ENCODE measurements around the gene OPCML. TPM values are rescaled to one million over a fixed set of nuclear protein-coding genes. Genes with fewer than 3 reads are reported as not detected.

OPCML gene
- total RNA-seq = 0.19 and 0.58 TPM in 2 replicates

DNA sequence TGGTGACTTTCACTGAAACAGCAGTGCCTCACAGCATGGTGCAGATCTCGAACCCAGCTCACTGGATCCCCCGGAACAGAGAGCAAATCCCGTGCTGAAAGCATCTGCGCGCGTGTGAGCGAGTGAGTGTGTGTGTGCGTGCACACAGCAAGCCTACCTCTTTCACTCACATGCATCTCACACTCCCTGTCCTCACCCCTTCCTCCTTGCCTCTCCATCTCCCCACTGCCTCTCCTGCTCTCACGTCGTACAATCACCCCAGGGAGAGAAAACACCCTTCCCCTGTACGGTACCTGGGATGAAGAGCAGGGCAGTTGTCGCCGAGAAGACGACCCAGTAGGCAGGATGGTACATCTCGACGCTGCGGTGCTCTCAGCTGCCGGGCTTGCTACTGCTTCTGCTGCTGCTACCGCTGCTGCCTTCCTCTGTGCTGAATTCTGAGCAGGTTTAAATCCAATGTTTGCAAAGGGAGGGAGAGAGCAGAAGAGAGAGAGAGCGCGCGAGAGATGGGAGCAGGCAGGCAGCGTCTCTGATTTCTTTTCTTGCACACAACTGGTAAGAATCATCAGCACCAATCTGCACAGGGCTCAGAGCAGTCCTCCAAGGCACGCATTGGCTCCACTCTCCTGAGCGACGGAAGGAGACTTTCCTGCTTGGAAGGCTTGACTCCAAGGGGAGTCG is at the start of gene OPCML:
Gene OPCML, minus strand, starts transcription at position 531 of the 681 bp plus-strand sequence.
- no peak for DNase-seq (ENCODE audit: extremely low read depth, low read depth, low spot score)

- no peak for DNase-seq (ENCODE audit: extremely low read depth, low read depth, low spot score)
These were observed 48.8 kb upstream of the OPCML start for GRCh38 chr11:133581091-133581490.

DNA sequence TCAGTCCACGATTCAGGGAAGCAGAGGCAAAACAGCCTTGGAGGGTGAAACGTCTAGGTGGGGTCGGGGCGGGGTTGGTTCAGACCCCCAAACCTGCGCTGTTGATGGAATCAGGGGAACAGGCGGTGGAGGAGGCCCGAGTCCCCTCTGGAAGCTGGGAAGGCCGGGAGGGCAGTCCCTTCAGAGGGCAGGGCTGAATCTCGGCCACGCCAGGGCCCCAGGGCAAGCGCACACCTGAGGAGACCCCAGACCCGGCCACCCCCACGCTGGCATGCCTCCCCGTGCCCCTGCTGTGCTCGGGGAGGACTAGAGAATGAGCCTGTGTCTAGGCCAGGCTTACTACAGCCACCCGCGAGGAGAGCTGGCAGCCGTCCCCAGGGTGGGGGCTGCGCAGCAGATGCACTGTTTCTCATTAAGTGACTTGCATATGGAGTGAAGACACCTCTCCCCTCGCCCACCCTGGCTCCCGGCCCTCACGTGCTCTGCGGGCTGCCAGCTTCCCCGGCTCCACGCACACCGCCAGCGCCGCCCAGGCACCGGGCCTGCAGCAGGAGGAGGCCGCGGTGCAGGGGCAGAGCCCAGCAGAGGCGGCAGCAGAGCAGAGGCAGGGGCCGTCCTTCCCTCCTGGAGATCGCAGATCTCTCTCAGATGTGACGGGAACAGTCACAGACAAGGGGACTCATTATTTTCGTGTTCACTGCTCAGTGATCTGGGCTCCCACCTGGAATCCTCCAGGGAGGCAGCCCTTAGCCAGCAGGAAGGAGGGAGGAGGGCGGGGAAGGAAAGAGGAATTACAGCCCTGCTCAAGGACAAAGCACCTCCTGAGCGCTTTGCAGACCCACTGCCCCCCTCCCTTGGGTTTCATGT is 47.1 kb upstream of the OPCML start:
- no peak for DNase-seq (ENCODE audit: extremely low read depth, low read depth, low spot score)

- no peak for DNase-seq (ENCODE audit: extremely low read depth, low read depth, low spot score)
These were observed 45.1 kb upstream of the OPCML start for GRCh38 chr11:133577403-133577802.

GRCh38 chr11:133576351-133576750 is 44.0 kb upstream of the OPCML start:
- no peak for DNase-seq (ENCODE audit: extremely low read depth, low read depth, low spot score)

DNA sequence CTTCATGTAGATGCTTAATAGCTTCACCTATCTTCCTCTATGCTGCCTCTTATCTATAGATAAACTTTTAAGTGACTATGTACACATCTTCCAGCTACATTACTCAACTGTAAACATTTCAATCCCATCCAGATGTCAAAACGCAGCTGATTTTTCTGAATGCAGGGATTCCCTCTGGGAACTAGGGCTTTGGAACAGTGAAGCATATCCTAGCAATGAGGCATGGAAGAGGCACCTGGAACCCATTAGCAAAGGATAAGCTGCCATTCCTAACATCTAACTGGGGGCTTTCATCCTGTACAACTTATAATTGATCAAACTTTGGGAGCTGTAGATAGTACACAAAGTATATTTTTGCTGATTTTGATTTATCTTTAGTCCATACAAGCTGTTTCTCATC is 40.8 kb upstream of the OPCML start:
- DNase-seq (ENCODE audit: extremely low read depth, low read depth, low spot score) = no peak

GRCh38 chr11:133570376-133570775 is 38.1 kb upstream of the OPCML start:
- DNase-seq (ENCODE audit: extremely low read depth, low read depth, low spot score) = no peak

- DNase-seq (ENCODE audit: extremely low read depth, low read depth, low spot score) = no peak
These were observed 31.3 kb upstream of the OPCML start for GRCh38 chr11:133563505-133564025.

DNA sequence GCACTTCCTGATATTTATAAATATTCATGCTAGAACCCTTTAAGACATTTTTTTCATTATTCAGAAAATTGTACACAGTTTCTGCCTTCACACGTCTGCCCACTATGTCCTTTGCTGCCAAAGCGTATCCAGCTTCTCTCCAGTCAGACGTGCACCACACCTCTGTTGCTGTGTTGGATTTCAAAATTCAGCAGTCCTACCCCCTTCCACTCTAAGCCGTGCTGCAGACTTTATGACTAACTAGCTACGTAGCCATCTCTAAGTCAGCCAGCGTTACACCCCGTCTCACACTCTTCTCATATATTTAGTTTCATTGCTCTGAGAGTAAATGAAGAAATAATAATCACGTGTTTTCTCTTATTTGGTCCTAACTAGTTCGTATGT is 28.2 kb upstream of the OPCML start:
- DNase-seq (ENCODE audit: extremely low read depth, low read depth, low spot score) = no peak

- no peak for DNase-seq (ENCODE audit: extremely low read depth, low read depth, low spot score)
These were observed 27.7 kb upstream of the OPCML start for GRCh38 chr11:133559833-133560471.

DNA sequence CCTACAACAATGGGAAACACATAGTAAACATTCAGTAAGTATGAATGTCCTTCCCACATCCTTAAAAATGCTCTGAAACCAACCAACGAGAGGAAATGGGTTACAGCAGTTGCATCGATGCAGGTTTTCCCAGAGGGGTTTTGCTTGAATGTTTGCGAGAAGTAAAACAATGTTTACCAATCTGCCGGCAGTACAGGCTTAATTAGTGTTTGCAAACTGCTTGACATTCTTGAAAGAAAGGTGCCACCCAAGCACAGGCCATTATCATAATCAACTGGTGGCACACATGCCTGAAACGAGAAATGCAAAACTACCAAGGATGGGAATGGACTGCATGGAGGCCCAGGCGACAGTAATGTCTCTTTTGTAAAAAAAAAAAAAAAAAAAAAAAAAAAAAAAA is 27.1 kb upstream of the OPCML start:
- no peak for DNase-seq (ENCODE audit: extremely low read depth, low read depth, low spot score)

DNA sequence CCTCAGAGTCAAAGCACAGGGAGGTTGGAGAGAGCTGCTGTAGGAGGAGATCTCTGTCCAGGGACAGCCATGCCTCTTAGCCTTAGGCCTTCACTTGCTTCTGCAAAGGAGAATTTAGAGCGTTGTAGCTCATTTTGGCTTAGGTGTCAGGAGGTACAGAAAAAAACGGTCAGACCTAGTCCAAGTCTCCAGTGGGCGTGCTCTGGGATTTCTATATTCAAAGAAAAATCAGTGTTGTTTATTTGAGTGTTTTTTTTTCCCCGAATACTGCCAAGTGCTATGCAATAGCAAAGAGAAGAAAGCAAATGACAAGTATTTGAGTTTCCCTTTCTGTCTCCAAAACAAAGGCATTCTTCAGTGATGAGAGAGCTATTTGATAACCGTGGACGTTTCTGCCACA is 22.7 kb upstream of the OPCML start:
- DNase-seq (ENCODE audit: extremely low read depth, low read depth, low spot score) = no peak

GRCh38 chr11:133553885-133554740 is 21.8 kb upstream of the OPCML start:
- DNase-seq (ENCODE audit: extremely low read depth, low read depth, low spot score) = no peak

GRCh38 chr11:133552938-133553337 is 20.6 kb upstream of the OPCML start:
- no peak for DNase-seq (ENCODE audit: extremely low read depth, low read depth, low spot score)

GRCh38 chr11:133551064-133551463 is 18.8 kb upstream of the OPCML start:
- no peak for DNase-seq (ENCODE audit: extremely low read depth, low read depth, low spot score)

DNA sequence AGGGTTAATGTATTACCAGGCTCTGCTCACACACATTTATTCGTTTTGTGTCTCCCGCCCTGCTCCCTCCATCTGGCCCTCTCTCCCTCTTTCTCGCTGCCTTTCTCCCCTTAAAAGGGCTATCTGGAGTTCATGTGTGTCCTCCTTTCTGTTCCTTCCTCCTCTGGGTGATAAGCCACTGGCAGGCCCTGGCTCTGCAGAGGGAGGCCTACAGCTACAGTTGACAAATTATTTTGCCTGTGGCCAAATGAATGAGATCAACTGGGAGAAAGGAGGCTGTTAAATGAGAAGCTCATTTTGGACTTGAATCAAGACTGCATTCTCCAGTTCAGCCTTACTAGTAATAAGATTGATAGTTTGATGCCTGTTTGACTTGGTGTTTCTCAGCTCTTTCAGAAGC is 17.5 kb upstream of the OPCML start:
- DNase-seq (ENCODE audit: extremely low read depth, low read depth, low spot score) = no peak

DNA sequence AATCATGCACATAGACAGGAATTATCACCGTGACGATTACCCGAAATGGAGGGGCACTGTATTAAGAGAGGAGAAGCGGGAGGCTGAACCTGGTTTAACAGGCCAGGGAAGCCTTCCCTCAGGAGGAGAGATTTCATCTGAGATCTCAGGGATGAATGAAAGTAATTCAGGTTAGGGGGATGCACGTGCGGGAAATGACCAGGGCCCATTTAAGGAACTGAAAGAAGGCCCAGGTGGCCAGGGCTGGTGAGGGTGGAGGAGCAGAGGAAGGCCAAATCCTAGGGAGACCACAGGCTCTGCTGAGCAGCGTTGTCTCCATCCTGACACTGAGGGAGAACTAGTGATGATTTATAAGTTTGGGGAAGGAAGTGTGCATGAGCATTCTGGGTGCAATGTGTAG is 16.3 kb upstream of the OPCML start:
- no peak for DNase-seq (ENCODE audit: extremely low read depth, low read depth, low spot score)

DNA sequence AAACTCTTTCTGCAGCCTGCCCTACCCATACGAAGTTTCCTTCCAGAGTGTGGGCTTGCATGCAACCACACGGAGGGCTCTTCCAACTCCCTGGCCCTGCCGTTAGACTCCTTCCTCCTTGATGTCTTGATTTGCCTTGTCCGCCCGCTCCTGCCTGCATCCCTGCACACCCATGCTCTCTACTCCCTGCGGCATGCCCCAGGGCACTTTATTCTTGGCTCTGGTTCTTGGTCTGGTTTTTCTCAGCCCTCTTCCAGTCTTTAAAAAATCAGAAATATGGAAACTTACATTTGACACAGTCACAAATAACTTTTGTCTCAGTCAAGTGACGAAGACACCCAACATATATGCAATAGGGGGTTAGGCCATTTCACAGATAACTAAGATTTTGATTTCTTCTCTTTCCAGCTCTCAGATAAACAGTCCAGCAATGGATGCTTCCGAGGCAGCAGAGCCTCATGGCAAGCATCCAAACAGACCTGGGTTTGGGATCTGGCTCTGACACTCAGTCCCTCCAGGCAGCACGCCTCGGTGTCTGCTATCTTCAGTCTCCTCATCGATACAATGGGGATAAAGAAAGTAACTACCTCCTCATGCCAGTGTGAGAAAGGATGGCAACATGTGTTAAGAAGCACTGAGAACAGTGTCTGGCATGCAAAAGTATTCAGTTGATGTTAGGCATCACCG is 15.7 kb upstream of the OPCML start:
- DNase-seq (ENCODE audit: extremely low read depth, low read depth, low spot score) = no peak

DNA sequence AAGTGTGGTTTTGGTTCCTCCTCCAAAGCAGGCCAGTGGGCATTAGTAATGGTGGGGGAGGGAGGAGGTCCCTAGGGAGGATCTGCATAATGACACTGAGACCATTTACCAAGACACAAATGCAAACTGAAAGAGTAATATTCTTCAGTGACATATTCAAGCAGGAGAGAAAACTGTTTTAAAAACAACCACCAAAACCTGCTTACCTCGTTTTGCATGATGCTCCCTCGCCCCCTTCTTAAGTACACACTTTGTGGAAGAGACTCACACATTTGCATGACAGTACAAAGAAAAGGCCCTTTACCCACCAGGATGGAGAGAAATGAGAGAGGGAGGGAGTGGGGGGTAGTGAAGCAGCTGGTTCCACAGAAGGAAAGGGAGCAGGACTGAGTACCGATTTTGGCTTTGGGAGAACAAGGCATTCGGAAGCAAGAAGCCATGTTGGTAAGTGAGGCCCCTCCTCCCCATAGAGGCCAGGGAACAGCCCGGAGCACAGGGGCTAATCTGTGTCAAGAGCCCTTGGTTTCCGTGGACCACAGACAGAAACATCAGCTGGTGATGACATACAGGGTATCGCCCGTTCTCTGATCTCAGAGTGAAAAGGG is 13.0 kb upstream of the OPCML start:
- no peak for DNase-seq (ENCODE audit: extremely low read depth, low read depth, low spot score)

DNA sequence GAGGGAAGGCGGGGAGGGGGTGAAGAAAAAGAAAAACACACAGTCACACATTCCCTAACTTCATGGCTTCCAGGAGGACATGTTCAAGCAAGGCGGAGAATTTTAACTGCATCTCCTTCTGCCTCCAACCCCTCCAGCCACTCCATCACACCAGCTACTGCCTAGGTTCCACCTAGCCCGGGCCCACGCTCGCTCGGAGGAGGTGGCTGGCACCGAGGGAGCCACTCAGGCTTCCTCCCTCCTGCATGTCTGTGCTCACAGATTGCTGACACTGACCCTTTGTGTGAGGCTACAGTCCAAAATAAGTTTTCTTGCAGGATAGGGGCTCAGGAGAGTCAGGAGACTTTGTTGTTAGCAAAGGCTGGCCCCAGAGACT is 9.4 kb upstream of the OPCML start:
- no peak for DNase-seq (ENCODE audit: extremely low read depth, low read depth, low spot score)

Data from glomerular endothelial cell (primary cell).